Body of pancreas (tissue), 4 donors: ENCODE results near the gene CEACAM20.

Experiments
- POLR2A ChIP-seq, 3 donors: fragments of 450-650 bp; IDR thresholded peaks; one replicate each; pipeline ENCODE4 v1.6.1; 2016; ENCODE audit warnings: antibody characterized with exemption in 3 of 3, mild to moderate bottlenecking in 2 of 3
- TF ChIP-seq, protein P1 (sequence below), 7 experiments: fragments of 450-650 bp in 4 of 7; fragments of 200-600 bp in 3 of 7; sonication (generic) in 3 of 7; IDR thresholded peaks; one replicate each; pipeline ENCODE4 v1.5.1; 2016 to 2019; ENCODE audit warnings: antibody characterized with exemption in 7 of 7

DNA sequence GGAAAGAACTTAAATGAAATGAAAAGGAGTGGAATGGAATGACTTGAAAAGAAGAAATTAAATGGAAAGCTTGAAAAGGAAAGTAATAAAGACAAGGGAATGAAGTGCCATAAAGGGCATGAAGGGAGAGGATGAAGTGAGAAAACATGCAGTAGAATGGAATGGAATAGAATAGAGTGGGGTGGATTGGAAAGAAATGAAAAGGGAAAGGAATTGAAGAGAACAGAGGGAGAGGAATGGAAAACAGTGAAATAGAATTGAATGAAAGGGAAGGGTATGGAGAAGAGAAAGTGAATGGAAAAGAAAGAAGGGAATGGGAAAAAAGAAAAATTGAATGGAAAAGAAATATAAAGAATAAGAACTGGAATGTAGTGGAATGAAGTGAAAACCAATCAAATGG is 20.0 kb downstream of the CEACAM20 start:
- TF ChIP-seq, protein P1, sequence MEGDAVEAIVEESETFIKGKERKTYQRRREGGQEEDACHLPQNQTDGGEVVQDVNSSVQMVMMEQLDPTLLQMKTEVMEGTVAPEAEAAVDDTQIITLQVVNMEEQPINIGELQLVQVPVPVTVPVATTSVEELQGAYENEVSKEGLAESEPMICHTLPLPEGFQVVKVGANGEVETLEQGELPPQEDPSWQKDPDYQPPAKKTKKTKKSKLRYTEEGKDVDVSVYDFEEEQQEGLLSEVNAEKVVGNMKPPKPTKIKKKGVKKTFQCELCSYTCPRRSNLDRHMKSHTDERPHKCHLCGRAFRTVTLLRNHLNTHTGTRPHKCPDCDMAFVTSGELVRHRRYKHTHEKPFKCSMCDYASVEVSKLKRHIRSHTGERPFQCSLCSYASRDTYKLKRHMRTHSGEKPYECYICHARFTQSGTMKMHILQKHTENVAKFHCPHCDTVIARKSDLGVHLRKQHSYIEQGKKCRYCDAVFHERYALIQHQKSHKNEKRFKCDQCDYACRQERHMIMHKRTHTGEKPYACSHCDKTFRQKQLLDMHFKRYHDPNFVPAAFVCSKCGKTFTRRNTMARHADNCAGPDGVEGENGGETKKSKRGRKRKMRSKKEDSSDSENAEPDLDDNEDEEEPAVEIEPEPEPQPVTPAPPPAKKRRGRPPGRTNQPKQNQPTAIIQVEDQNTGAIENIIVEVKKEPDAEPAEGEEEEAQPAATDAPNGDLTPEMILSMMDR (IDR thresholded peaks at IDR 0.05): no peak
- TF ChIP-seq POLR2A (IDR thresholded peaks at IDR 0.05): no peak
